ENCODE measurements around the gene KRT23. TPM values are rescaled to one million over a fixed set of nuclear protein-coding genes. Genes with fewer than 3 reads are reported as not detected.

The KRT23 gene
- total RNA-seq, 1 experiment from 2014 or later = 19.0 TPM

DNA sequence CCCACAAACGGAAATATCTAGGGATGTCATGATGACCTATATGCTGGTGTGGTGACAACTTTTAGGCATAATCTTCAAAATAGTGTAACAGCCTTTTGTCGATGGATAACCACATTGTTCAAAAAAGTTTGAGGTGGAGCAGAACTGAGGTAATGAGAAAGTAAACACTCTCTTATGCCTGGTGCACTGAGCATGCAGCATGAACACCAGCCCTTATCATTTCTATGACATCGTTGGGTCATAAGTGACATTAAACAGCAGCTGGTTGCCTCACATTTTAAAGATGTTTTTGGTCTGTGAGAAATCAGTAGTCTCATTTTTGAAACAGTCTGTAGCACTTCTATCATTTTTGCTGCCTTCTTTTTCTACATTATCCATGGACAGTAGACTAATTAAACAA lies 1.8 kb downstream of the KRT23 start (continued):
- TF ChIP-seq POLR2AphosphoS5 (IDR thresholded peaks at IDR 0.05; ENCODE audit: low read depth, low read length) (no peak), POLR2A (IDR thresholded peaks at IDR 0.05; ENCODE audit: borderline replicate concordance, extremely low read depth, insufficient read depth, insufficient read length) (no peak)

- Histone ChIP-seq H3K27ac (ENCODE audit: low read depth, low read length) (no peak overlapping the region), H3K4me1 (ENCODE audit: control insufficient read depth in 1 of 2, insufficient read depth in 2 of 2, low read length in 2 of 2) (peaks cover 29 to 45% of the 10 kb centered on the region in 2 experiments), H3K9me3 (ENCODE audit: control insufficient read depth in 1 of 2, insufficient read depth in 1 of 2, low read depth in 1 of 2, low read length in 2 of 2) (no peaks in the 10 kb centered on the region), H3K4me2 (ENCODE audit: low read length) (no peak overlapping the region), H3K4me3 (replicated peaks in 1 of 2; ENCODE audit: low read depth in 1 of 2, low read length in 2 of 2) (no peak overlapping the region), H4K20me1 (ENCODE audit: insufficient read depth) (no peaks in the 10 kb centered on the region), H2AFZ (ENCODE audit: low read depth, low read length, poor library complexity, severe bottlenecking) (no peak overlapping the region), H3K27me3 (ENCODE audit: insufficient read depth, low read length) (no peaks in the 10 kb centered on the region), H3K9ac (ENCODE audit: low read length) (no peak overlapping the region), H3K79me2 (ENCODE audit: insufficient read depth, low read length) (no peaks in the 10 kb centered on the region), H3K9me2 (ENCODE audit: insufficient read depth) (no peaks in the 10 kb centered on the region), H3K36me3 (ENCODE audit: control insufficient read depth in 1 of 2, insufficient read depth in 2 of 2, low read length in 2 of 2) (peaks cover 3 to 4% of the 10 kb centered on the region in 2 experiments; a peak in 2 of 4 replicates)
- intact Hi-C loops (cut with micrococcal nuclease) = no loop called here
- ChIA-PET RAD21 (ENCODE audit: low non-redundant PET in 1 of 2, low total read pairs in 2 of 2, uncharacterized antibody in 2 of 2, unreplicated experiment in 2 of 2) (no interaction called here), POLR2A (no interaction called here), CTCF (no interaction called here)
- no peak for TF ChIP-seq FOSL1 (IDR thresholded peaks at IDR 0.05; ENCODE audit: low read depth)
- TF ChIP-seq SIN3A (IDR thresholded peaks at IDR 0.05; ENCODE audit: low read depth) = no peak
- TF ChIP-seq, protein P1, sequence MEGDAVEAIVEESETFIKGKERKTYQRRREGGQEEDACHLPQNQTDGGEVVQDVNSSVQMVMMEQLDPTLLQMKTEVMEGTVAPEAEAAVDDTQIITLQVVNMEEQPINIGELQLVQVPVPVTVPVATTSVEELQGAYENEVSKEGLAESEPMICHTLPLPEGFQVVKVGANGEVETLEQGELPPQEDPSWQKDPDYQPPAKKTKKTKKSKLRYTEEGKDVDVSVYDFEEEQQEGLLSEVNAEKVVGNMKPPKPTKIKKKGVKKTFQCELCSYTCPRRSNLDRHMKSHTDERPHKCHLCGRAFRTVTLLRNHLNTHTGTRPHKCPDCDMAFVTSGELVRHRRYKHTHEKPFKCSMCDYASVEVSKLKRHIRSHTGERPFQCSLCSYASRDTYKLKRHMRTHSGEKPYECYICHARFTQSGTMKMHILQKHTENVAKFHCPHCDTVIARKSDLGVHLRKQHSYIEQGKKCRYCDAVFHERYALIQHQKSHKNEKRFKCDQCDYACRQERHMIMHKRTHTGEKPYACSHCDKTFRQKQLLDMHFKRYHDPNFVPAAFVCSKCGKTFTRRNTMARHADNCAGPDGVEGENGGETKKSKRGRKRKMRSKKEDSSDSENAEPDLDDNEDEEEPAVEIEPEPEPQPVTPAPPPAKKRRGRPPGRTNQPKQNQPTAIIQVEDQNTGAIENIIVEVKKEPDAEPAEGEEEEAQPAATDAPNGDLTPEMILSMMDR (IDR thresholded peaks at IDR 0.05 in 2 of 3, conservative IDR thresholded peaks at IDR 0.05 in 1 of 3; ENCODE audit: borderline replicate concordance in 1 of 3, insufficient read depth in 1 of 3, low read depth in 2 of 3, low read length in 2 of 3) = no peak
- no peak for TF ChIP-seq CEBPB (IDR thresholded peaks at IDR 0.05; ENCODE audit: low read depth)
- no peak for TF ChIP-seq ZFX (IDR thresholded peaks at IDR 0.05)
- TF ChIP-seq REST (IDR thresholded peaks at IDR 0.05; ENCODE audit: low read depth) = no peak
- TF ChIP-seq POLR2A (IDR thresholded peaks at IDR 0.05; ENCODE audit: borderline replicate concordance, extremely low read depth, insufficient read depth, insufficient read length) = no peak
- TF ChIP-seq CBX3 (IDR thresholded peaks at IDR 0.05; ENCODE audit: low read depth) = no peak
- no peak for TF ChIP-seq POLR2AphosphoS5 (IDR thresholded peaks at IDR 0.05; ENCODE audit: low read depth, low read length)
- TF ChIP-seq EGR1 (IDR thresholded peaks at IDR 0.05; ENCODE audit: low read depth) = no peak
- ATAC-seq = no peak
- DNase-seq (ENCODE audit: low read depth, low spot score) = no peak
- no TSS peak for BruUV-seq (replicated peaks)
These were observed 4.8 kb downstream of the KRT23 start for GRCh38 chr17:40932608-40933007.

Measured in HCT116 (cell line).